ENCODE results near the gene TMEM138. TPM values are rescaled to one million over a fixed set of nuclear protein-coding genes. Genes with fewer than 3 reads are reported as not detected.
A peak's percentile ranks its signal among the peaks of the same experiment; 100 is the strongest.

TMEM138 gene
- total RNA-seq, 1 experiment from 2014 or later: 46.3 TPM

DNA sequence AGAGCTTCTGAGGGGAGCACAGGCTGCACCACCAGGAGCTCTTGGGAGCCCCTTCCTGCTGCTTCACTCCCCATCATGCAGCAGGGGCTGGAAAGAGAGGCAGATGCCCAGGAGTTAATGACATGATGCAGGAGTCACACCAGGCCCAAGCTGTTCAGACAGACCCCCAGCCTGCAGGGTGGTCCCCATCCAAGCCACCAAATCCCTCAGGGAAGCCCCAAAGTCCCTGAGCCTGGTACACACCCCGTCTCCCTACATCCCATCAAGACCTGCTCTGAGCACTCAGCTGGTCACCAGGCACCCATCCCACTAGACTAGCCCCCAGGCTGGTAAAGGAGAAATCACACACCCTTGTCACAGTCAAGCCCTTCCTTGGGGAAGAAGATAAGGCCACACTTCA lies 11.8 kb upstream of the TMEM138 start:
- POLR2A ChIA-PET: no interaction called here
- no peaks in the 10 kb centered on the region for H3K4me1 Mint-ChIP-seq (ENCODE audit: low read depth, unreplicated experiment)
- H3K27ac Mint-ChIP-seq (ENCODE audit: unreplicated experiment): peak overlapping the region; percentile 70
- no peaks in the 10 kb centered on the region for H3K27me3 Mint-ChIP-seq (ENCODE audit: insufficient read depth, unreplicated experiment)
- no peak for DNase-seq
- no peaks in the 10 kb centered on the region for H3K9me3 Mint-ChIP-seq (ENCODE audit: unreplicated experiment)
- CTCF ChIA-PET: no interaction called here
- Histone ChIP-seq H3K27me3 (replicated peaks; ENCODE audit: control insufficient read depth, insufficient read depth, low read length) (no peaks in the 10 kb centered on the region), H3K4me1 (no peaks in the 10 kb centered on the region), H3K4me3 (ENCODE audit: low read depth, low read length) (no peak overlapping the region), H3K9me3 (no peaks in the 10 kb centered on the region), H3K36me3 (ENCODE audit: control insufficient read depth, insufficient read depth, low read length) (no peaks in the 10 kb centered on the region)
- BruUV-seq (replicated peaks): no TSS peak
- TF ChIP-seq, protein P1, sequence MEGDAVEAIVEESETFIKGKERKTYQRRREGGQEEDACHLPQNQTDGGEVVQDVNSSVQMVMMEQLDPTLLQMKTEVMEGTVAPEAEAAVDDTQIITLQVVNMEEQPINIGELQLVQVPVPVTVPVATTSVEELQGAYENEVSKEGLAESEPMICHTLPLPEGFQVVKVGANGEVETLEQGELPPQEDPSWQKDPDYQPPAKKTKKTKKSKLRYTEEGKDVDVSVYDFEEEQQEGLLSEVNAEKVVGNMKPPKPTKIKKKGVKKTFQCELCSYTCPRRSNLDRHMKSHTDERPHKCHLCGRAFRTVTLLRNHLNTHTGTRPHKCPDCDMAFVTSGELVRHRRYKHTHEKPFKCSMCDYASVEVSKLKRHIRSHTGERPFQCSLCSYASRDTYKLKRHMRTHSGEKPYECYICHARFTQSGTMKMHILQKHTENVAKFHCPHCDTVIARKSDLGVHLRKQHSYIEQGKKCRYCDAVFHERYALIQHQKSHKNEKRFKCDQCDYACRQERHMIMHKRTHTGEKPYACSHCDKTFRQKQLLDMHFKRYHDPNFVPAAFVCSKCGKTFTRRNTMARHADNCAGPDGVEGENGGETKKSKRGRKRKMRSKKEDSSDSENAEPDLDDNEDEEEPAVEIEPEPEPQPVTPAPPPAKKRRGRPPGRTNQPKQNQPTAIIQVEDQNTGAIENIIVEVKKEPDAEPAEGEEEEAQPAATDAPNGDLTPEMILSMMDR (IDR thresholded peaks at IDR 0.05; ENCODE audit: insufficient read depth in 1 of 2, low read depth in 1 of 2, low read length in 1 of 2, severe bottlenecking in 1 of 2, unreplicated experiment in 1 of 2): no peak
- H3K4me3 Mint-ChIP-seq (ENCODE audit: unreplicated experiment): no peak overlapping the region
- intact Hi-C loops (cut with micrococcal nuclease; ENCODE audit: unreplicated experiment): no loop called here
- peaks cover 13% of the 10 kb centered on the region for H3K36me3 Mint-ChIP-seq (ENCODE audit: insufficient read depth, unreplicated experiment)

DNA sequence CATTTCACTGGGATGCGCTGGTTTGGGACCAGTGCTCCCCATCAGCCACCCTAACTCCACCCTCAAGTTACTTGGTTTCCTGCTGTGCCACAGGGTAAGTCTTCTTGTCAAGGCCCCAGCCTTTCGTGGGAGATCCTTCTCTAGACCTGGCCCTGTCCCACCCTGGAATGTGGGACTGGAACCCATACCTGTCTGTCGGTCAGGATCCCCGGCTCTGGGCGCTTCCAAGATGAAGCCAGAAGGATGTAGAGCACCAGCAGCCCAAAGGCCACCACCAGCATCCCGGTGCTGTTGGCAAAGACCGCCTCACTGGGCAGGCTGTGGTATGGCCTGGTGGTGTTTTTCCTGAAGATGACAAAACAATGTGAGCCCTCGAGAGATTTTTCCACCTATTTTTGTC lies 11.4 kb upstream of the TMEM138 start:
- DNase-seq: no peak
- Histone ChIP-seq H3K9me3 (no peaks in the 10 kb centered on the region), H3K36me3 (ENCODE audit: control insufficient read depth, insufficient read depth, low read length) (no peaks in the 10 kb centered on the region), H3K27me3 (replicated peaks; ENCODE audit: control insufficient read depth, insufficient read depth, low read length) (no peaks in the 10 kb centered on the region), H3K4me3 (ENCODE audit: low read depth, low read length) (no peak overlapping the region), H3K4me1 (no peaks in the 10 kb centered on the region)
- Mint-ChIP-seq H3K27me3 (ENCODE audit: insufficient read depth, unreplicated experiment) (no peaks in the 10 kb centered on the region), H3K27ac (ENCODE audit: unreplicated experiment) (no peak overlapping the region), H3K4me3 (ENCODE audit: unreplicated experiment) (no peak overlapping the region), H3K4me1 (ENCODE audit: low read depth, unreplicated experiment) (no peaks in the 10 kb centered on the region), H3K36me3 (ENCODE audit: insufficient read depth, unreplicated experiment) (peaks cover 13% of the 10 kb centered on the region), H3K9me3 (ENCODE audit: unreplicated experiment) (no peaks in the 10 kb centered on the region)
- intact Hi-C loops (cut with micrococcal nuclease; ENCODE audit: unreplicated experiment): no loop called here
- TF ChIP-seq, protein P1 (IDR thresholded peaks at IDR 0.05; ENCODE audit: insufficient read depth in 1 of 2, low read depth in 1 of 2, low read length in 1 of 2, severe bottlenecking in 1 of 2, unreplicated experiment in 1 of 2): no peak
- POLR2A ChIA-PET: no interaction called here
- CTCF ChIA-PET: no interaction called here
- no TSS peak for BruUV-seq (replicated peaks)

DNA sequence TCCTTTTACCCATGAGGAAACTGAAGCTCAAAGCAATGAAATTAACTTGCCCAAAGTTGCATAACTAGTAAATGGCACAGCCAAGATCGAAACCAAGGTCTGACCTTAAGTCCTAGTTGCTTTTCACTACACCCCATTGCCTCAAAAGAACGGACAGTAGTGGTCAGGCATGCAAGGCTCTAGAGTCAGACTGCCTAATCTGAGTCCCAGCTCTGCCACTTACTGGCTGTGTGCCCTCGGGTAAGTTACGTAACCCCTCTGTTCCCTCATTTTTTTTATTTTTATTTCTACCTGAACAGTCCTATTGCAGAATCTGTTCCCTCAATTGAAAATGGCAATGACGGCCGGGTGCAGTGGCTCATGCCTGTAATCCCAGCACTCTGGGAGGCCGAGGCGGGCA lies 10.1 kb upstream of the TMEM138 start:
- ChIA-PET POLR2A (no interaction called here), CTCF (interaction anchor here (2.2 kb wide), 1 partner anchor 16 kb away, joined by 6 read pairs; no protein-coding TSS in a partner anchor)
- TF ChIP-seq, protein P1 (IDR thresholded peaks at IDR 0.05; ENCODE audit: insufficient read depth in 1 of 2, low read depth in 1 of 2, low read length in 1 of 2, severe bottlenecking in 1 of 2, unreplicated experiment in 1 of 2): no peak
- BruUV-seq (replicated peaks): no TSS peak
- no peaks in the 10 kb centered on the region for H3K27me3 ChIP-seq (replicated peaks; ENCODE audit: control insufficient read depth, insufficient read depth, low read length)
- no peaks in the 10 kb centered on the region for H3K4me1 Mint-ChIP-seq (ENCODE audit: low read depth, unreplicated experiment)
- H3K9me3 Mint-ChIP-seq (ENCODE audit: unreplicated experiment): no peaks in the 10 kb centered on the region
- H3K27ac Mint-ChIP-seq (ENCODE audit: unreplicated experiment): no peak overlapping the region
- no peaks in the 10 kb centered on the region for H3K36me3 ChIP-seq (ENCODE audit: control insufficient read depth, insufficient read depth, low read length)
- peaks cover 13% of the 10 kb centered on the region for H3K36me3 Mint-ChIP-seq (ENCODE audit: insufficient read depth, unreplicated experiment)
- no peak overlapping the region for H3K4me3 Mint-ChIP-seq (ENCODE audit: unreplicated experiment)
- DNase-seq: no peak
- H3K9me3 ChIP-seq: no peaks in the 10 kb centered on the region
- no peak overlapping the region for H3K4me3 ChIP-seq (ENCODE audit: low read depth, low read length)
- H3K27me3 Mint-ChIP-seq (ENCODE audit: insufficient read depth, unreplicated experiment): no peaks in the 10 kb centered on the region
- intact Hi-C loops (cut with micrococcal nuclease; ENCODE audit: unreplicated experiment): no loop called here
- H3K4me1 ChIP-seq: no peaks in the 10 kb centered on the region
